Testis (tissue), 3 donors: ENCODE data around the gene FARS2. TPM values are rescaled to one million over a fixed set of nuclear protein-coding genes. Genes with fewer than 3 reads are reported as not detected.

ENCODE experiments used
- DNase-seq: peaks from one replicate; pipeline ENCODE4 v3.0.0-alpha.2; 2019
- H3K27ac ChIP-seq, 2 donors: fragments of 200-600 bp; sonication (generic); one replicate each; pipeline ENCODE4 v1.5.1; 2019
- H3K27me3 ChIP-seq: fragments of 200-600 bp; sonication (generic); one replicate; pipeline ENCODE4 v1.5.1; 2019
- H3K36me3 ChIP-seq: fragments of 200-600 bp; sonication (generic); one replicate; pipeline ENCODE4 v1.5.1; 2017; ENCODE audit warnings: low read depth; ENCODE audit errors: missing control alignments
- H3K4me1 ChIP-seq: fragments of 200-600 bp; sonication (generic); one replicate; pipeline ENCODE4 v1.5.1; 2019
- H3K4me3 ChIP-seq, 2 donors: fragments of 200-600 bp; sonication (generic); one replicate each; pipeline ENCODE4 v1.5.1; 2017 to 2019
- H3K9me3 ChIP-seq: fragments of 200-600 bp; sonication (generic); one replicate; pipeline ENCODE4 v1.5.1; 2017
- POLR2A ChIP-seq: fragments of 450-650 bp; IDR thresholded peaks from one replicate; pipeline ENCODE4 v1.6.1; 2017; ENCODE audit warnings: antibody characterized with exemption, mild to moderate bottlenecking, moderate library complexity
- WGBS, 2 donors: methylation state at CpG; one replicate each; pipeline ENCODE4 v1.1.5; 2018; 5-methylcytosine and 5-hydroxymethylcytosine counted together
- intact Hi-C: fragments of 100-400 bp; cut with DNase I; formaldehyde crosslinking; loops from one replicate; pipeline ENCODE4 v1.15.1; 2023; ENCODE audit warnings: low total_unique reads
- polyA plus RNA-seq: library from polyadenylated mRNA; stranded (reverse); fragments of 350-450 nt; fragmentation: Illumina TruSeq; extraction: RNeasy Lipid Tissue Mini Kit (QIAGEN cat#74804); gene quantifications from one replicate; pipeline ENCODE4 v1.2.3, GENCODE V29; 2014; ENCODE audit warnings: low read depth, low replicate concordance; ENCODE audit not compliant: insufficient read depth
- total RNA-seq, 2 donors: library from RNA; depleted of rRNA; stranded (reverse); fragments of >200 nt; gene quantifications; one replicate each; pipeline ENCODE4 v1.2.3, GENCODE V29; 2016
- TF ChIP-seq, protein P1 (sequence below), 3 experiments: fragments of 450-650 bp in 2 of 3; fragments of 200-600 bp in 1 of 3; sonication (generic) in 1 of 3; IDR thresholded peaks; one replicate each; pipeline ENCODE4 v1.5.1; 2016 to 2019; ENCODE audit warnings: antibody characterized with exemption in 3 of 3, mild to moderate bottlenecking in 2 of 3, moderate library complexity in 1 of 3

FARS2 gene
- total and polyA plus RNA-seq, 3 donors from 2014 or later: 15.4 to 26.8 (median 22.1) TPM

- H3K27ac ChIP-seq: no peak overlapping the region
- intact Hi-C loops: no loop called here
- no peaks in the 10 kb centered on the region for H3K9me3 ChIP-seq
- H3K36me3 ChIP-seq: no peaks in the 10 kb centered on the region
- no peaks in the 10 kb centered on the region for H3K27me3 ChIP-seq
- H3K4me3 ChIP-seq: no peak overlapping the region
- no peaks in the 10 kb centered on the region for H3K4me1 ChIP-seq
- DNase-seq: no peak
- TF ChIP-seq, protein P1, sequence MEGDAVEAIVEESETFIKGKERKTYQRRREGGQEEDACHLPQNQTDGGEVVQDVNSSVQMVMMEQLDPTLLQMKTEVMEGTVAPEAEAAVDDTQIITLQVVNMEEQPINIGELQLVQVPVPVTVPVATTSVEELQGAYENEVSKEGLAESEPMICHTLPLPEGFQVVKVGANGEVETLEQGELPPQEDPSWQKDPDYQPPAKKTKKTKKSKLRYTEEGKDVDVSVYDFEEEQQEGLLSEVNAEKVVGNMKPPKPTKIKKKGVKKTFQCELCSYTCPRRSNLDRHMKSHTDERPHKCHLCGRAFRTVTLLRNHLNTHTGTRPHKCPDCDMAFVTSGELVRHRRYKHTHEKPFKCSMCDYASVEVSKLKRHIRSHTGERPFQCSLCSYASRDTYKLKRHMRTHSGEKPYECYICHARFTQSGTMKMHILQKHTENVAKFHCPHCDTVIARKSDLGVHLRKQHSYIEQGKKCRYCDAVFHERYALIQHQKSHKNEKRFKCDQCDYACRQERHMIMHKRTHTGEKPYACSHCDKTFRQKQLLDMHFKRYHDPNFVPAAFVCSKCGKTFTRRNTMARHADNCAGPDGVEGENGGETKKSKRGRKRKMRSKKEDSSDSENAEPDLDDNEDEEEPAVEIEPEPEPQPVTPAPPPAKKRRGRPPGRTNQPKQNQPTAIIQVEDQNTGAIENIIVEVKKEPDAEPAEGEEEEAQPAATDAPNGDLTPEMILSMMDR (IDR thresholded peaks at IDR 0.05): no peak
- no peak for TF ChIP-seq POLR2A
- whole genome bisulfite sequencing, 2 donors: 52 to 68% methylated on average over 1 of the region's 1 CpG
These were observed 276.7 kb downstream of the FARS2 start for GRCh38 chr6:5537967-5538366.

DNA sequence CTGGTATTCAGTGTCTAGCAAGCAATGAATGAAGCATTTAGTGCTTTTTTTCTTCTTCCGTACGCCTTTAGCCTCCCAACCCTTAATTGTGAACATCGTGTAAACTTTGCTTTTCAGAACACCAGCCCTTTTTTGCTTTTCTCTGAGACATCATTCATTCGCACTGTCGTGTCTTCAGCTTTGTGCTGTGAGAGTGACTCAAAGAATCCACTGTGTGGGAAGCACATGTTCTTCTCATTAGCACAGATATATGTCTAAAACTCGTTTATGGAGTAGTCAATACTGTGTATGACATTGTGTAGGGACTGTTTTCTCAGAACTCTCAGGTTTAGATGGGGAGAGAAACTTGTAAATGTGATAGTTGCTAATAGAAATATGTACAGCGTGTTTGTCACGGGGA lies 279.1 kb downstream of the FARS2 start:
- DNase-seq: no peak
- no peak overlapping the region for H3K4me3 ChIP-seq
- no peaks in the 10 kb centered on the region for H3K4me1 ChIP-seq
- no peaks in the 10 kb centered on the region for H3K9me3 ChIP-seq
- TF ChIP-seq POLR2A: no peak
- TF ChIP-seq, protein P1 (IDR thresholded peaks at IDR 0.05): no peak
- 89% methylated on average over 8 of the region's 8 CpGs for WGBS, 2 donors
- H3K27me3 ChIP-seq: no peaks in the 10 kb centered on the region
- H3K27ac ChIP-seq: no peak overlapping the region
- intact Hi-C loops: no loop called here
- no peaks in the 10 kb centered on the region for H3K36me3 ChIP-seq

DNA sequence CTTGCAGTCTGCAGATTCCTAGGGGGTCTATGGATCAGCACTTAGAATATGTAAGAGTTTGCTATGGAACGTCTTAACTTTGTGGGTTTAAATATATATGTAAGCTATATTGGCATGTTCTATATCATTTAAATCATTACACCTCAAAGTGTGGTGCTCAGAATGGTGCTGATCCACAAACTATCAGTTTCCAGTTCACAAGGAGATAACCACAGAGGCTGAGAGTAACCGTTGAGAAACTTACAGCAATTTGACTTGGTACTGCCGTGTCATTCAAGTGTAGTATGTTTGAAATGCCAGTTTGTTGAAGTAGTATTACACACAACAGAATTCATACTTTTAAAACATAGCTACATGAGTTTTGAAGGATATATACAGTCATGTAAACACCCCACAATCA lies 279.7 kb downstream of the FARS2 start:
- Histone ChIP-seq H3K4me3 (no peak overlapping the region), H3K36me3 (no peaks in the 10 kb centered on the region), H3K9me3 (no peaks in the 10 kb centered on the region), H3K27me3 (no peaks in the 10 kb centered on the region), H3K4me1 (no peaks in the 10 kb centered on the region), H3K27ac (no peak overlapping the region)
- no peak for DNase-seq
- WGBS, 2 donors: 86 to 94% methylated on average over 3 of the region's 3 CpGs
- TF ChIP-seq, protein P1 (IDR thresholded peaks at IDR 0.05): no peak
- TF ChIP-seq POLR2A: no peak
- intact Hi-C loops: no loop called here

DNA sequence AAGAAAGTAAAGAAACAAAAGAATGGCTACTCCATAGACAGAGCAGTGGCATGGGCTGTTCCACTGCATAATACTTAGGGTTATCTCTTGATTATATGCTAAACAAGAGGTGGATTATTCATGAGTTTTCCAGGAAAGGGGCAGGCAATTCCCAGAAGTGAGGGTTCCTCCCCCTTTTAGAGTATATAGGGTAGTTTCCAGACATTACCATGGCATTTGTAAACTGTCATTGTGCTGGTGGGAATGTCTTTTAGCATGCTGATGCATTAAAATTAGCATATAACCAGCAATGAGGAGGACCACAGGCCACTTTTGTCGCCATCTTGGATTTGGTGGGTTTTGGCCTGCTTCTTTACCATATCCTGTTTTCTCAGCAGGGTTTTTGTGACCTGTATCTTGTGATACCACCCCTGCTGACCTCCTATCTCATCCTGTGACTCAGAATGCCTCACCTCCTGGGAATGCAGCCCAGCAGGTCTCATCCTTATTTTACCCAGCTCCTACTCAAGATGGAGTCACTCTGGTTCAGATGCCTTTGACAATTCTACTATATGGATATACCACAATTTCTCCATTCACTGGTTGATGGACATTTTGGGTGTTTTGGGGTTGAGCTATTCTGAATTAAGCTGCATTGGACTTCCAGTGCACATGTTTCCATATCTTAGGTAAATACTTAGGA lies 280.6 kb downstream of the FARS2 start:
- no peaks in the 10 kb centered on the region for H3K36me3 ChIP-seq
- no peak overlapping the region for H3K27ac ChIP-seq
- no peak for DNase-seq
- no peaks in the 10 kb centered on the region for H3K27me3 ChIP-seq
- intact Hi-C loops: no loop called here
- no peaks in the 10 kb centered on the region for H3K9me3 ChIP-seq
- 100% methylated on average over 1 of the region's 1 CpG for WGBS, 2 donors
- no peak overlapping the region for H3K4me3 ChIP-seq
- no peak for TF ChIP-seq POLR2A
- TF ChIP-seq, protein P1 (IDR thresholded peaks at IDR 0.05): no peak
- no peaks in the 10 kb centered on the region for H3K4me1 ChIP-seq

- WGBS, 2 donors: 94 to 99% methylated on average over 4 of the region's 4 CpGs
- H3K4me1 ChIP-seq: no peaks in the 10 kb centered on the region
- no peak overlapping the region for H3K27ac ChIP-seq
- no peak for TF ChIP-seq POLR2A
- TF ChIP-seq, protein P1 (IDR thresholded peaks at IDR 0.05): no peak
- H3K36me3 ChIP-seq: no peaks in the 10 kb centered on the region
- no peak for DNase-seq
- no peaks in the 10 kb centered on the region for H3K27me3 ChIP-seq
- intact Hi-C loops: no loop called here
- H3K9me3 ChIP-seq: no peaks in the 10 kb centered on the region
- H3K4me3 ChIP-seq: no peak overlapping the region
These were observed 286.2 kb downstream of the FARS2 start for GRCh38 chr6:5547556-5547955.
